Thoracic aorta (tissue), 2 donors: Measurements from ENCODE around the gene HSBP1. TPM values are rescaled to one million over a fixed set of nuclear protein-coding genes. Genes with fewer than 3 reads are reported as not detected.

ENCODE experiments used
- ATAC-seq: fragments of 150-250 bp; one replicate; pipeline ENCODE4 v1.8.0; 2017; ENCODE audit warnings: low read depth; ENCODE audit not compliant: insufficient number of reproducible peaks, low FRiP score
- DNase-seq: peaks from one replicate; pipeline ENCODE4 v3.0.0-alpha.2; 2020; ENCODE audit warnings: low spot score
- H3K27ac ChIP-seq, 2 donors: fragments of 200-600 bp; sonication (generic); 1 replicate in 1 of 2; 2 replicates in 1 of 2; pipeline ENCODE4 v1.5.1; 2016; ENCODE audit warnings: mild to moderate bottlenecking in 2 of 2, moderate library complexity in 2 of 2
- H3K27me3 ChIP-seq: fragments of 200-600 bp; sonication (generic); replicated peaks from 2 replicates; pipeline ENCODE4 v1.6.0; 2016; ENCODE audit warnings: mild to moderate bottlenecking; ENCODE audit not compliant: insufficient read depth
- H3K36me3 ChIP-seq: fragments of 200-600 bp; sonication (generic); one replicate; pipeline ENCODE4 v1.5.1; 2016
- H3K4me1 ChIP-seq, 2 donors: fragments of 200-600 bp; sonication (generic); 1 replicate in 1 of 2; 2 replicates in 1 of 2; pipeline versions ENCODE4 v1.5.1 to v1.6.0; 2016; ENCODE audit warnings: low read depth in 2 of 2, mild to moderate bottlenecking in 1 of 2; ENCODE audit not compliant: control insufficient read depth in 1 of 2
- H3K4me3 ChIP-seq: fragments of 200-600 bp; sonication (generic); 2 replicates; pipeline ENCODE4 v1.5.1; 2016; ENCODE audit warnings: mild to moderate bottlenecking
- H3K9me3 ChIP-seq: fragments of 200-600 bp; sonication (generic); 2 replicates; pipeline ENCODE4 v1.5.1; 2016
- CTCF ChIP-seq: fragments of 200-600 bp; sonication (generic); IDR thresholded peaks from one replicate; pipeline ENCODE4 v1.5.1; 2019; ENCODE audit warnings: antibody characterized with exemption
- total RNA-seq, 2 donors: library from RNA; depleted of rRNA; stranded (reverse); fragments of >200 nt; gene quantifications; one replicate each; pipeline versions ENCODE4 v1.1.0 to v1.2.3, GENCODE V29; 2016

HSBP1 gene
- total RNA-seq, 2 donors from 2014 or later: 11.0 to 15.0 TPM

- Histone ChIP-seq H3K27ac (peak overlapping the region; percentile 8 to 69), H3K27me3 (no peaks in the 10 kb centered on the region), H3K36me3 (no peaks in the 10 kb centered on the region), H3K9me3 (no peaks in the 10 kb centered on the region), H3K4me1 (peaks cover 12 to 46% of the 10 kb centered on the region in 2 donors), H3K4me3 (peak overlapping the region; percentile 88)
- no peak for TF ChIP-seq CTCF
- no peak for DNase-seq
- ATAC-seq: no peak
Observed at GRCh38 chr16:83807327-83807709, 460 bp upstream of the HSBP1 start.

GRCh38 chr16:83808573-83809014, 816 bp downstream of the HSBP1 start:
- Histone ChIP-seq H3K27me3 (no peaks in the 10 kb centered on the region), H3K27ac (peak overlapping the region; percentile 53 to 69), H3K9me3 (no peaks in the 10 kb centered on the region), H3K4me3 (peak overlapping the region; percentile 88), H3K36me3 (no peaks in the 10 kb centered on the region), H3K4me1 (peaks cover 12 to 52% of the 10 kb centered on the region in 2 donors)
- ATAC-seq (no peak), DNase-seq (no peak)
- TF ChIP-seq CTCF: no peak

GRCh38 chr16:83809092-83809491, 1.3 kb downstream of the HSBP1 start:
- ATAC-seq (no peak), DNase-seq (no peak)
- no peak overlapping the region for H3K27ac ChIP-seq
- peaks cover 12 to 56% of the 10 kb centered on the region in 2 donors for H3K4me1 ChIP-seq
- no peak for TF ChIP-seq CTCF
- H3K4me3 ChIP-seq: peak overlapping the region; percentile 88
- H3K36me3 ChIP-seq: no peaks in the 10 kb centered on the region
- H3K9me3 ChIP-seq: no peaks in the 10 kb centered on the region
- H3K27me3 ChIP-seq: no peaks in the 10 kb centered on the region

GRCh38 chr16:83810901-83811300, 3.1 kb downstream of the HSBP1 start:
- TF ChIP-seq CTCF: no peak
- no peak for DNase-seq
- Histone ChIP-seq H3K4me3 (no peak overlapping the region), H3K27me3 (no peaks in the 10 kb centered on the region), H3K36me3 (no peaks in the 10 kb centered on the region), H3K27ac (no peak overlapping the region), H3K4me1 (peaks cover 12 to 66% of the 10 kb centered on the region in 2 donors), H3K9me3 (no peaks in the 10 kb centered on the region)
- ATAC-seq: no peak

GRCh38 chr16:83813823-83814658, 6.3 kb downstream of the HSBP1 start:
- no peaks in the 10 kb centered on the region for H3K9me3 ChIP-seq
- ATAC-seq: peak; percentile 15
- H3K27me3 ChIP-seq: no peaks in the 10 kb centered on the region
- TF ChIP-seq CTCF: no peak
- H3K27ac ChIP-seq: peak overlapping the region in 1 of 2 donors; percentile 30
- no peak overlapping the region for H3K4me3 ChIP-seq
- DNase-seq: no peak
- peaks cover 6 to 59% of the 10 kb centered on the region in 2 donors for H3K4me1 ChIP-seq
- H3K36me3 ChIP-seq: no peaks in the 10 kb centered on the region
